GF-D8 (cell line): ENCODE data around the gene LRRC59.
A peak's percentile ranks its signal among the peaks of the same experiment; 100 is the strongest.
"Not testable (repeated sequence)": the region's sequence is repeated elsewhere in the genome, so short reads cannot be mapped to it uniquely, and the experiment has no call there.

Experiments
- DNase-seq: peaks from one replicate; lab custom pipeline; 2025; lab: John Stamatoyannopoulos, UW

Gene LRRC59

GRCh38 chr17:50397111-50397918, at the start of gene LRRC59:
LRRC59 (minus strand) TSS chr17:50397523; CDS start chr17:50397317, 206 bp downstream.
- DNase-seq = peak; percentile 35

- DNase-seq = no peak
Measured at GRCh38 chr17:50445730-50446325, 48.5 kb upstream of the LRRC59 start.

DNA sequence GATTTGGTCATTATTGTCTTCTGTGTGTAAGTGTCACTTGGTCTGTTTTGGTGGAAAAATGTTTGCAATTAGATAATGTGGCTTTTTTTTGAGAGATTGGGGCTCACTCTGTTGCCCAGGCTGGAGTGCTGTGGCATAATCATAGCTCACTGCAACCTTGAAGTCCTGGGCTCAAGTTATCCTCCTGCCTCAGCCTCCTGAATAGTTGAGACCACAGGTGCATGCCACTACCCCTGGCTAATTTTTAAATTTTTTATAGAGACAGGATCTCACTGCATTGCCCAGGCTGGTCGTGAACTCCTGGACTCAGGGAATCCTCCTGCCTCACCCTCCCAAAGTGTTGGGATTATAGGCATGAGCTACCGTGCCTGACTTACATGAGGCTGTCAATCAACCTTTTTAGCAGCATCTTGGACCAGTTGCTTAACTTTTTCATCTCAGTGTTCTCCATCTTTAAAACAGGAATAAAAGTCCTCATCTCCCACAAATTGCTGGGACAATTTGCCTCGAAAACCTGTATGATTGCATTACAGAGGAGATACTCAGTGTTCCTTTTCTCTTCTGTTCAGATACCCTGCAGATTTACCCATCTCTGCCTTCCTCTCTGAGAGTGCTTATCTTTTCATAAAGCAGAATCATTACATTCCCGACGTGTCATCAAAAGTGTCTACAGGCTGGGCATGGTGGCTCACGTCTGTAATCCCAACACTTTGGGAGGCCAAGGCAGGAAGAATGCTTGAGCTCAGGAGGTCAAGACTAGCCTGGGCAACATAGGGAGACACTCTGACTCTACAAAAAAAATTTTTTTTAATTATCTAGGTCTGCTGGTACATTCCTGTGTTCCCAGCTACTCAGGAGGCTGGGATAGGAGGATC, 47.8 kb upstream of the LRRC59 start:
- DNase-seq = no peak

DNA sequence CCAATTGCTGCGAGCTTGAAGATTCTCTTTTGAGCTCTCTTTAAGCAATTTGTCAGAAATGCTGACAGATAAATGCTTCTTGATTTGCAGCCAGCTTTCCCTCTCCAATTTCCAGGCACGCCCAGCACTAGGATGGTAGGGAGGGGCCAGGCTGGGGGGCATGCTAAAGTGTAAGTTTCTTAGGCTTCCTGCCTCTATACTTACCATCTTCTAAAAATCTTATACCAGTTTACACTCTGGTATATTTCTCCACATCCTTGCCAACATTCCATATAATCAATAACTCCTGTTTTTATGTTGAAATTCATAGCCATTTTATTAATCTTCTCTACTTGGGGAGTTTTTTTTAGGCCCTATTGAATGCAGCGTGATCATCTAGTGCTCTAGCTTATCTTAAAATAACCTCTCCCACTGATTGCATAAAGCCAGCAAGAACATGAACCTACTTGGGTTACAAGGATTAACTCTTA, 46.2 kb upstream of the LRRC59 start:
- no peak for DNase-seq

DNA sequence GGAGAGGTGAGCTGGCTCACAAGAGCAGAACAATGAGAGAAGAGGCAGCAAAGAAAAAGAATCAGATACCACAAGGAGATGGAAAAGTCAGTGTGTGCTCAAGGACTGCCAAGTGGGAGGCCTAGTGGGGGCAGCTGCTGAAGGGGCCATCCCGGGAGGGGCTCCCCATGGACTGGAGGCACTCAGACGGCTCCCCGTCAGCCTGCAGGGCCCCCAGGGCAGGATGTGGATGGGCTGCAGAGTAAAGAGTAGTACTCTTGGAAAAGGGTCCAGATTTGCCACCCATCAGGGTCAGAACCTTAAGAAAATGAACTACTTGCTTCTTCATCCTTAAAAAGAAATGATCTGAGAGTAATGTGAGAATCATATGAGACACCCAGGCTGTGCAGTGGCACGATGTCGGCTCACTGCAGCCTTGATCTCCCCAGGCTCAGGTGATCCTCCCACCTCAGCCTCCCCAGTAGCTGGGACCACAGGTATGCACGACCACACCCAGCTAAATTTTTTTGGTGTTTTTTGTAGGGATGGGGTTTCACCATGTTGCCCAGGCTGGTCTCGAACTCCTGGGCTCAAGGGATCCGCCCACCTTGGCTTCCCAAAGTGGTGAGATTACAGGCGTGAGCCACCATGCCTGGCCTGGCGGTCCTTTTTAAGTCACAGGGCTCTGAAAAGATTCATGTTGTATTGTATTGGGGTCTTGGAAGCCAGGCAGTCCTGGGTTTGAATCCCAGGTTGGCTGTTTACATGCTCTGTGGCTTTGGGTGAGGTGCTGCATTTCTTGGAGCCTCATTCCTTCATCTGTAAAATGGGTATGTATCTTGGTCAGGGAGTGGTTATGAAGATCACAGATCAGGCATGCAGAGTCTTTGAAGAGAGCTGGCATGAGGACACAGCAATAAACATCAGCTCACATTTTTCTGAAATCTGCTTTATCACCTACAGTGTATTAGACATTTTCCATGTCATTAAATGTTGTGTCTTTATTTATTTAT, 43.8 kb upstream of the LRRC59 start:
- no peak for DNase-seq

GRCh38 chr17:50440172-50440837, 43.0 kb upstream of the LRRC59 start:
- DNase-seq = no peak

GRCh38 chr17:50439008-50439407, 41.7 kb upstream of the LRRC59 start:
- no peak for DNase-seq

GRCh38 chr17:50437409-50437808, 40.1 kb upstream of the LRRC59 start:
- no peak for DNase-seq

GRCh38 chr17:50432125-50432762, 34.9 kb upstream of the LRRC59 start:
- no peak for DNase-seq

DNA sequence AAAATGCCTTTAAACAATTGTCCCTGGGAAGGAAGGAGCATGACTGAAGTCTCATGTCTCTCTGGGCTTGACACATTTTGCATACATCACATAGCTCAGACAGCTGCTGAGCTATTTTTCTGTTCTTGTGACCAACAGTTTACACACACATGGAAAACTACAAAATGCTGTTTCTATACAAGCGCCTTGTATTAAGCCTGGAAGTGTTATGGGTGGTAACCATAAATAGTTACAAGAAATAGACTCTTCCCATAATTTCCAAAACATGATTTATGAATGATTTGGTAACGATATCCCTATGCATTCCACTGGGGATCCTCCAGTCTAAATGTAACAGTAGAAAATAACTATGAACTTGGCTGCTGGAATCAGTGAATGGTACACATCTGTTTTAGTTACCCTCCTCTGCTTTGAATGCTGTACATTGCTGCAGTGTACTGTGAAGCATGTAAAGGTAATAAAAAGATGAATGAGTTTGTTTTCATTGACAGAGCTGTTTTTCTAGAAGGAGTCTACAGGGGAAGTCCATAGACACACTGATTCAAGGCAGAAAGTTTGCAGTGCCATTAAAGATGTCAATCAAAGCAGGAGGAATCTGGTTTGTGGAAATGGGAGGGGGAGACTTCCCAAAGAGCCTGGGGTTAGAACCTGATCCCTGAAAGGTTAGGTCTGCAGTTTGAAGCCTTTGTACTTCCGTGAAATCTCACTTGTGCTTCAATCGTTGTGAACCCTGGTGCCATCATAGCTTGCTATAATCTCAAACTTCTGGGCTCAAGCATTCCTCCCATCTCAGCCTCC, 33.7 kb upstream of the LRRC59 start:
- no peak for DNase-seq

DNA sequence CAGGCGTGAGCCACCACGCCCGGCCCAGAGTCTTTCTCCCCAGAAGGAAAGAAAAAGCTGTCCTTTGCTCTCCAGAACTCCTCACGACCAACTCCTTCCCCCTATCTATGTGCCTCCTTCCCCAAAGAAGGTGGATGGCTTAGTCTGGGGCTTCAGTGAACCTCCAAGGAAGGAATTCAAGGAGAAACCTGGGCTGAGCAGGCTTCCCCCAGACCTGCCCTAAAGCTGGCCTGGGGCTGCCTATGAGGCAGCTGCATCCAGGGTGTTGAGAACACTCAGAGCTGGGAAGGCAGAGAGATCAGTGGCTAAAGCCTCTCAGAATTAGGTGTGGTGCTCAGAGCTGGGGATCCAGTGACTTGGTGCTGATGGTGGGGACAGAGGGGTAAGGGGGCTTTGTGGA, 32.5 kb upstream of the LRRC59 start:
- DNase-seq = no peak

GRCh38 chr17:50428831-50429424, 31.6 kb upstream of the LRRC59 start:
- DNase-seq = no peak

GRCh38 chr17:50428126-50428525, 30.8 kb upstream of the LRRC59 start:
- DNase-seq = not testable (repeated sequence)

GRCh38 chr17:50426814-50427787, 29.8 kb upstream of the LRRC59 start:
- peak; percentile 29 for DNase-seq

DNA sequence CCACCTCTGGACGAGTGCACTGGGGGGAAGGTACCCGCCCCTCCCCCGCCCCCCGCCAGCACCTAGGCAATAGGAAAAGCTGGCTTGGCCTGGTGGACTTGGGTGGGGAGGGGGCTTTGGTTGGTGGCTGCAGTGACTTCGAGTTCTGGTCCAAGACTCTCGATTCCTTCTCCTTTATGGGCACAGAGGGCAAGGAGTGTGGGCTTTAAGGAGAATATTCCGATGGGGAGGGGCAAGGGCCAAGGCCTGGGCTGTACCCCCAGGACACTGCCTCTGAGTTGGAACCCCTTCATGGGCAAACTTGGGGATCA, 29.1 kb upstream of the LRRC59 start:
- no peak for DNase-seq

DNA sequence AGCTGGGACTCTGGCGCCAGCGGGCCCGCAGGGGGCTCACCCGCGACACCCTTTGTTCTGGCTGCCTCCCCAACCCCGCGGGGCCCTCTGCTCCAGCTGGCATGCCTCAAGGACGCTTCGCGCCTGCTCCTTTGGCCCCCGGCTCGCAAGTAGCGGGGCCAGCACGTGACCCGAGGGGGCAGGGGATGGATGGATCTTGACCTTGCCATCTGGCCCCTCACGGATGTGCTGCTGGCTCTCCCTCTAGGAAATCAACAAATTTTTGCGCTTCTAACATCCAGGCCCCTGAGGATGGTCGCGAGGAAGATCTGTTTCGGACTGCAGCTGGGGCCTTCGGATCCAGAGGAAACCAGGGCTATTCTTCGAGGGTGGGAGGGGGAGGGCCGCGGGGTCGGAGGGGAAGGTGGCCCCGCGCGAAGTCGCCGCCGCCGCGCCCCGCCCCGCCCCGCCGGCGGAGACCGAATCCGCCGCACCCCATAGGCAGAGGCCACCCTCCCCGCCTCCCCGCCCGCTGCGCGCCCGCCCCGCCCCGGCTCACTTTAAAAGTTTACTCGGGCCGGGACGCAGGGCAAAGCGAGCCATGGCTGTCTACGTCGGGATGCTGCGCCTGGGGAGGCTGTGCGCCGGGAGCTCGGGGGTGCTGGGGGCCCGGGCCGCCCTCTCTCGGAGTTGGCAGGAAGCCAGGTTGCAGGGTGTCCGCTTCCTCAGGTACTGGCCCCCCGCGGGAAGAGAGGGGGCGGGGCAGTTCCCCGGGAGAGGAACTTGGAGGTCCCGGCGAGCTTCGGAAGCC, 28.6 kb upstream of the LRRC59 start, which contains the start of gene ACSF2:
Gene ACSF2 (plus strand): TSS at position 537 of the 790 bp plus-strand sequence. CDS start 44 bp downstream, at position 581.
- no peak for DNase-seq
